Muscle of leg (tissue), 11 donors: ENCODE measurements around the gene C1QBP. TPM values are rescaled to one million over a fixed set of nuclear protein-coding genes. Genes with fewer than 3 reads are reported as not detected.

Experiments
- DNase-seq: peaks from one replicate; pipeline ENCODE4 v3.0.0; 2013
- H3K27ac ChIP-seq: one replicate; pipeline ENCODE4 v1.5.1; 2013; ENCODE audit warnings: mild to moderate bottlenecking, low read length, control low read depth
- H3K27me3 ChIP-seq: one replicate; pipeline ENCODE4 v1.6.1; 2013; ENCODE audit warnings: low read length; ENCODE audit not compliant: control insufficient read depth, insufficient read depth
- H3K36me3 ChIP-seq: one replicate; pipeline ENCODE4 v1.6.1; 2013; ENCODE audit warnings: low read length; ENCODE audit not compliant: control insufficient read depth, insufficient read depth
- H3K4me1 ChIP-seq: one replicate; pipeline ENCODE4 v1.6.1; 2013; ENCODE audit warnings: low read length; ENCODE audit not compliant: control insufficient read depth, insufficient read depth
- H3K4me3 ChIP-seq: one replicate; pipeline ENCODE4 v1.5.1; 2013; ENCODE audit warnings: low read length, control low read depth
- H3K9me3 ChIP-seq: replicated peaks from 2 replicates; pipeline ENCODE4 v1.6.1; 2013; ENCODE audit warnings: low read depth, low read length; ENCODE audit not compliant: control insufficient read depth
- WGBS: methylation state at CpG from one replicate; pipeline ENCODE4 v1.1.5; 2013; ENCODE audit warnings: missing lambda C conversion rate; ENCODE audit not compliant: insufficient coverage; 5-methylcytosine and 5-hydroxymethylcytosine counted together
- polyA plus RNA-seq, 8 donors: library from polyadenylated mRNA; unstranded; fragments of 120-200 nt; gene quantifications; one replicate each; pipeline versions ENCODE4 v1.2.1 to v1.2.3, GENCODE V29; 2013; ENCODE audit warnings: inconsistent platforms in 1 of 8, low replicate concordance in 1 of 8; ENCODE audit not compliant: insufficient read length in 8 of 8, insufficient read depth in 1 of 8
- total RNA-seq: library from RNA; stranded (reverse); fragments of 120-200 nt; gene quantifications from one replicate; pipeline ENCODE4 v1.2.4, GENCODE V29; 2013

Gene C1QBP
- total and polyA plus RNA-seq, 9 donors, result 108 to 137 (median 120) TPM

DNA sequence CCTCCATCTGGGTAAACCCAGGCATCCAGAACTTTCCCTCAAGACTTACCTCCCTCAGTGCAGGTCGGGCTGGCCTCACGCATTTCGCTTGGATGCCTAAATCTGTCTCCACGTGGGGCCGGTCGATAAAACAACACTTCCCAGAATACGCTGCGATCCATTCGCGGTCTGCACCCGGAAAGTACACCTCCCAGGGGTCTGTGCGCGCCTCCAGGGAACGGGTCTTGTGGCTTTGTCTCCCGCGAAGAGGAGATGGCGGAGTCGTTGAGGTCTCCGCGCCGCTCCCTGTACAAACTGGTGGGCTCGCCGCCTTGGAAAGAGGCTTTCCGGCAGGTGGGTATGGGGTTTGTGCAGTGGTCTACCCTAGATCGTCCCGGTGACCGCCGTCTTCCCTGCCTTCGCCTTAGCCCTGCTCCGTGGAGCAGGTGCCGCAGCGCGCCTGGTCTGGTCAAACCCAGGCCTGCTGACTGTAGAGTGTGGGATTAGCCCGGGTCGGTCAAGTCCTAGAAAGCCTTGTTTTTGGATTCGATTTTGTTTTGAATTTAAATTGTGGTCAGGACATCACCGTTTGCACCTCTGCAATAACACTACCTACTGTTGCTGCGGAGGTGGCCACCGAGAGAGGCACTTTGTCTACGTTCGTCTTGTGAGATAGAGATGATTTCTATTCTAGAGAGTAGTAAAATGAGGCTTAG is 18.8 kb downstream of the C1QBP start, which contains the start of gene RPAIN:
Gene RPAIN, plus strand, starts transcription at position 224 of the 695 bp plus-strand sequence. Its CDS starts 29 bp downstream, at position 253.
- no peaks in the 10 kb centered on the region for H3K9me3 ChIP-seq
- peak; percentile 94 for DNase-seq
- peaks cover 45% of the 10 kb centered on the region for H3K36me3 ChIP-seq

GRCh38 chr17:5419356-5419958 is 19.5 kb downstream of the C1QBP start, which contains the start of gene NUP88:
Gene NUP88 (minus strand): TSS chr17:5419662. CDS start chr17:5419650, 12 bp downstream.
- WGBS, result under 1% methylated on average over 48 of the region's 49 CpGs
- DNase-seq, result peak; percentile 99
- H3K4me1 ChIP-seq, result peaks cover 16% of the 10 kb centered on the region
- peak within 1 kb of the TSS; percentile 93 for H3K27ac ChIP-seq
- peaks cover 46% of the 10 kb centered on the region for H3K36me3 ChIP-seq
- peak within 1 kb of the TSS; percentile 87 for H3K4me3 ChIP-seq
- no peaks in the 10 kb centered on the region for H3K9me3 ChIP-seq
- H3K27me3 ChIP-seq, result no peaks in the 10 kb centered on the region

More for the DNA sequence above, 18.8 kb downstream of the C1QBP start, which contains the start of gene RPAIN:
- Histone ChIP-seq H3K27me3 (no peaks in the 10 kb centered on the region), H3K4me1 (peaks cover 16% of the 10 kb centered on the region), H3K27ac (peak within 1 kb of the TSS; percentile 93), H3K4me3 (peak within 1 kb of the TSS; percentile 87)
- WGBS, result 0% methylated on average over 32 of the region's 41 CpGs

GRCh38 chr17:5418858-5419355 is 20.0 kb downstream of the C1QBP start:
- no peaks in the 10 kb centered on the region for H3K9me3 ChIP-seq
- peaks cover 45% of the 10 kb centered on the region for H3K36me3 ChIP-seq
- peak overlapping the region; percentile 93 for H3K27ac ChIP-seq
- peak overlapping the region; percentile 87 for H3K4me3 ChIP-seq
- 0% methylated on average over 26 of the region's 26 CpGs for WGBS
- H3K4me1 ChIP-seq, result peaks cover 16% of the 10 kb centered on the region
- H3K27me3 ChIP-seq, result no peaks in the 10 kb centered on the region
- peak; percentile 71 for DNase-seq

DNA sequence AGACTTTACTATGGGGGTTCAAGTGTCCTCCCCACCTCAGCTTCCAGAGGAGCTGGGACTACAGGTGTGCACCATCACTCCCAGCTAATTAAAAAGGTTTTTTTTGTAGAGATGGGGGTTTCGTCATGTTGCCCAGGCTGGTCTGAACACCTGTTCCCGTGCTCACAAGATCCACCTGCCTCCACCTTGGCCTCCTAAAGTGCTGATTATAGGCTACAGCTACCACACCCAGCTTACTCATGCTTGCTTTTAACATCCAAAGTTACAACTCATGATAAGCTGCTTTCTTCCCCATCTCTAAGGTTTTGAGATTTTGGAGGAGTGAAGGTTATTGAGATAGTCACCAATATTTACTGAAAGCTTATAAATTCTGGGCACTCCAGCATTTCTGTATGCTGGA is 22.1 kb downstream of the C1QBP start:
- peaks cover 44% of the 10 kb centered on the region for H3K36me3 ChIP-seq
- H3K9me3 ChIP-seq, result no peaks in the 10 kb centered on the region
- no CpG with 5 or more reads among the region's 2 CpGs for WGBS
- H3K27ac ChIP-seq, result no peak overlapping the region
- no peak for DNase-seq
- peaks cover 16% of the 10 kb centered on the region for H3K4me1 ChIP-seq
- no peaks in the 10 kb centered on the region for H3K27me3 ChIP-seq
- H3K4me3 ChIP-seq, result no peak overlapping the region

DNA sequence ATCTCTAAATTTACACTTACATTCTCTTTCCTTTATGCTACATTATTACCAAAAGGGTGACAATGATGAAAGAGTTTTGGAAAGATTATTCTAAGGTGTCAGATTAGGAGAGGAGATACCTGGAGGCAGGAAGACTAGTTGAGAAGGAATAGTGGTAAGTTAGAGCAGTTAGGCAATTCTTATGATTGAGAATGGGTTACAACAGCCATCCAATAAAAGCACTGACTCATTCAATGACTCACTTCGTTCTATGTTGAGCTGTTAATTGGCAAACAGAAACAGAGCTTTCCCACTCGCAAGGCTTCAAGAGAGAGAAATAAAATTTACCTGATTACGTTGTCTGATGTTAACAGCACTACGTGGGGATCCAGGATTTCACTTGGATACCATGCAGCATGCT is 25.3 kb downstream of the C1QBP start:
- H3K36me3 ChIP-seq, result peaks cover 53% of the 10 kb centered on the region
- WGBS, result 100% methylated on average over 2 of the region's 4 CpGs

GRCh38 chr17:5410594-5411272 is 28.2 kb downstream of the C1QBP start:
- Histone ChIP-seq H3K36me3 (peaks cover 66% of the 10 kb centered on the region), H3K27me3 (no peaks in the 10 kb centered on the region), H3K27ac (no peak overlapping the region), H3K4me3 (no peak overlapping the region), H3K9me3 (no peaks in the 10 kb centered on the region), H3K4me1 (no peaks in the 10 kb centered on the region)
- DNase-seq, result no peak
- WGBS, result 97% methylated on average over 7 of the region's 7 CpGs

More for the DNA sequence above, 25.3 kb downstream of the C1QBP start:
- Histone ChIP-seq H3K27me3 (no peaks in the 10 kb centered on the region), H3K9me3 (no peaks in the 10 kb centered on the region), H3K27ac (no peak overlapping the region), H3K4me3 (no peak overlapping the region), H3K4me1 (peaks cover 9% of the 10 kb centered on the region)
- no peak for DNase-seq

DNA sequence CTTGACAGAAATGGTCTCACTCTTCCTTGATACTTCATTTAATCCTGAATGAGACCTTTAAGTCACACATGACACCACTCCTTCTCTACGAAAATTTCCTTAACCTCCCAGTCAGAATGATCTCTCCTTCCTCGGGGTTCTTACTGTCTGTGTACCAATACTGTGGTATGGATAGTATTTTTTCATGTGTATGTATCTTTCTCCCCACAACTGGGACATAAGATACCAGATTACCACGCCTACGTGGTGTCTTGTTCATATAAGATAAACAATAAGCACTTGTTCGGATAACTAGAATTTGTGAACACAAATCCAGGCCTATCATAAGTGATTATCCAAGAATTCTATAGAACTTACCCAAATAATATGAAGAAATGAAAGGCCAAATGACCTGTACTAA is 30.8 kb downstream of the C1QBP start:
- no peaks in the 10 kb centered on the region for H3K9me3 ChIP-seq
- DNase-seq, result no peak
- WGBS, result no CpG with 5 or more reads among the region's 5 CpGs

GRCh38 chr17:5405400-5405799 is 33.6 kb downstream of the C1QBP start:
- WGBS, result no CpG with 5 or more reads among the region's 4 CpGs
- Histone ChIP-seq H3K4me1 (no peaks in the 10 kb centered on the region), H3K4me3 (no peak overlapping the region), H3K27me3 (no peaks in the 10 kb centered on the region), H3K36me3 (peaks cover 71% of the 10 kb centered on the region), H3K9me3 (no peaks in the 10 kb centered on the region), H3K27ac (no peak overlapping the region)
- DNase-seq, result no peak

More for the DNA sequence above, 30.8 kb downstream of the C1QBP start:
- no peaks in the 10 kb centered on the region for H3K27me3 ChIP-seq
- H3K4me3 ChIP-seq, result no peak overlapping the region
- no peaks in the 10 kb centered on the region for H3K4me1 ChIP-seq
- no peak overlapping the region for H3K27ac ChIP-seq
- H3K36me3 ChIP-seq, result peaks cover 74% of the 10 kb centered on the region

- no CpG with 5 or more reads among the region's 6 CpGs for WGBS
- no peak overlapping the region for H3K4me3 ChIP-seq
- peaks cover 47% of the 10 kb centered on the region for H3K36me3 ChIP-seq
Observed at GRCh38 chr17:5399767-5400166, 39.2 kb downstream of the C1QBP start.

GRCh38 chr17:5396612-5397011 is 42.3 kb downstream of the C1QBP start:
- Histone ChIP-seq H3K4me3 (no peak overlapping the region), H3K4me1 (no peaks in the 10 kb centered on the region), H3K9me3 (no peaks in the 10 kb centered on the region), H3K36me3 (peaks cover 46% of the 10 kb centered on the region), H3K27ac (no peak overlapping the region), H3K27me3 (no peaks in the 10 kb centered on the region)
- no CpG with 5 or more reads among the region's 2 CpGs for WGBS
- DNase-seq, result no peak

More at GRCh38 chr17:5399767-5400166, 39.2 kb downstream of the C1QBP start:
- Histone ChIP-seq H3K27me3 (no peaks in the 10 kb centered on the region), H3K4me1 (no peaks in the 10 kb centered on the region), H3K27ac (no peak overlapping the region), H3K9me3 (no peaks in the 10 kb centered on the region)
- no peak for DNase-seq
